Measurements from ENCODE around the gene EHD4.

Gene EHD4

DNA sequence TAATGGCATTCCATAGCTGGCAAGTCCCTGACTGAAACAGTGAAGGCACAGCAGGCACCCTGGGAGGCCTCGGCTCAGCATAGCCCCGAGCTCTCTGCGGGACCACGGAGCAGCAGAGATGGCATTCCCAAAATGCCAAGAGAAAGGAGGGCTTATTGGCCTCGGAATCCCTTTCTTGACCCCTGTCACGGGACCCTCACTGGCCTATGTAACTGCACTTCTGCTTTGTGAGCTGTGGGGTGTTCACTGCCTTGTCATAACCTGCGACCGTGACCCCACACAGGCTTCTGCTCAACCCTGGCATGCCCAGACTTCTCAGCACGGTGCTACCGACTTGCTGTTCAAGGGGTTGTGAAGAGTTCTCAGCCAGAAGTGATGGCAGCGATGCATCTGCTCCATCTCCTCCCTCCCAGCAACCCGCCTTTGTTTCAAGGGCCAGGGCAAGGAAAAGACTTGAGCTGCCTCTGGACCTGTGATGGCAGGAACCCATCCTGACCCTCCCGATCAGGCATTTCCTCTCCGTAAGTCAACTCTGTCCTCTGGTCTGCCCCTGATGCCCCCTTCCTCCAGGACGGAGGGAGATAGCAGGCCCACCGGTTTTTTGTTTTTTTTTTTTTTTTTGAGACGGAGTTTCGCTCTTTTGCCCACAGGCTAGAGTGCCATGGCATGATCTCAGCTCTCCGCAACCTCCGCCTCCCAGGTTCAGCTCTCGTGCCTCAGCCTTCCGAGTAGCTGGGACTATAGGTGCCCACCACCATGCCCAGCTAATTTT, 30.5 kb downstream of the EHD4 start:
- H3F3A ChIP-seq (ENCODE audit: insufficient read depth, low read length) = no peaks in the 10 kb centered on the region
- H3K9ac ChIP-seq (ENCODE audit: low read length) = no peak overlapping the region
- H3K4me1 ChIP-seq (ENCODE audit: low read length) = no peaks in the 10 kb centered on the region
- no peak overlapping the region for H3K4me2 ChIP-seq (ENCODE audit: low read depth, low read length)
- DNase-seq = no peak
- TF ChIP-seq EZH2phosphoT487 (IDR thresholded peaks at IDR 0.05; ENCODE audit: low read length) = no peak
- H3K27ac ChIP-seq (ENCODE audit: low read length) = no peak overlapping the region
- no peaks in the 10 kb centered on the region for H3K9me3 ChIP-seq (replicated peaks; ENCODE audit: insufficient read depth, low read length)
- no peaks in the 10 kb centered on the region for H3K27me3 ChIP-seq (replicated peaks; ENCODE audit: insufficient read depth, low read length)
- H3K9me2 ChIP-seq (replicated peaks; ENCODE audit: insufficient read depth, low read length) = no peaks in the 10 kb centered on the region
- H3K4me3 ChIP-seq (ENCODE audit: low read length) = no peak overlapping the region
- H3K79me2 ChIP-seq (ENCODE audit: low read length) = no peaks in the 10 kb centered on the region
- no peaks in the 10 kb centered on the region for H4K20me1 ChIP-seq (ENCODE audit: insufficient read depth, low read length)
- H3K36me3 ChIP-seq (replicated peaks; ENCODE audit: insufficient read depth, low read length) = no peaks in the 10 kb centered on the region
- H2AFZ ChIP-seq (ENCODE audit: low read length) = no peak overlapping the region

DNA sequence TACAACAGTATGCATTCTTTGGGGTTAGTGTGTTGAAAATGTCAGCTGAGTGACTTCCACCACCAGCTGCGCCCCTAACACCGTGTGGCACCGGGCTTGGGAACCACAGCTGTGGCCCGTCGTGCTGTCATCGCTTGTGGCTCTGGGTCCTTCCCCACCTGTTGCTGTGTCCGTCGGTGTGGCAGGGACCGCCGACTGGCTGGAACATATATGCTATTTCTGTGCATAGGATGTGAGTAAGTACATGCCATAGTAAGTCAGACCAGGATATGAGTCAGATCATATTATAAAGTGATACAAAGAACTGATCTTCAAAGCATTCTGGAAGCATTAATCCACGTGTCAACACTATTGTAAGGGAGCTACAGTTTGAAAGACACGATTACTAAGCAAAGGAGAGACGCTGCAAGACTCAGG, 31.9 kb downstream of the EHD4 start:
- Histone ChIP-seq H3K36me3 (replicated peaks; ENCODE audit: insufficient read depth, low read length) (no peaks in the 10 kb centered on the region), H3K27ac (ENCODE audit: low read length) (no peak overlapping the region), H3K79me2 (ENCODE audit: low read length) (no peaks in the 10 kb centered on the region), H3K9me2 (replicated peaks; ENCODE audit: insufficient read depth, low read length) (no peaks in the 10 kb centered on the region), H4K20me1 (ENCODE audit: insufficient read depth, low read length) (no peaks in the 10 kb centered on the region), H3K4me1 (ENCODE audit: low read length) (peaks cover 7% of the 10 kb centered on the region), H3K9ac (ENCODE audit: low read length) (no peak overlapping the region), H3K27me3 (replicated peaks; ENCODE audit: insufficient read depth, low read length) (no peaks in the 10 kb centered on the region), H2AFZ (ENCODE audit: low read length) (no peak overlapping the region), H3F3A (ENCODE audit: insufficient read depth, low read length) (0 out of 2 replicates have a peak, but pooled peaks cover 5% of the 10 kb centered on the region), H3K4me2 (ENCODE audit: low read depth, low read length) (no peak overlapping the region), H3K4me3 (ENCODE audit: low read length) (no peak overlapping the region), H3K9me3 (replicated peaks; ENCODE audit: insufficient read depth, low read length) (no peaks in the 10 kb centered on the region)
- TF ChIP-seq EZH2 (optimal IDR thresholded peaks at IDR 0.05; ENCODE audit: low read depth, low read length) (no peak), EZH2phosphoT487 (IDR thresholded peaks at IDR 0.05; ENCODE audit: low read length) (no peak)
- TF ChIP-seq, protein P1, sequence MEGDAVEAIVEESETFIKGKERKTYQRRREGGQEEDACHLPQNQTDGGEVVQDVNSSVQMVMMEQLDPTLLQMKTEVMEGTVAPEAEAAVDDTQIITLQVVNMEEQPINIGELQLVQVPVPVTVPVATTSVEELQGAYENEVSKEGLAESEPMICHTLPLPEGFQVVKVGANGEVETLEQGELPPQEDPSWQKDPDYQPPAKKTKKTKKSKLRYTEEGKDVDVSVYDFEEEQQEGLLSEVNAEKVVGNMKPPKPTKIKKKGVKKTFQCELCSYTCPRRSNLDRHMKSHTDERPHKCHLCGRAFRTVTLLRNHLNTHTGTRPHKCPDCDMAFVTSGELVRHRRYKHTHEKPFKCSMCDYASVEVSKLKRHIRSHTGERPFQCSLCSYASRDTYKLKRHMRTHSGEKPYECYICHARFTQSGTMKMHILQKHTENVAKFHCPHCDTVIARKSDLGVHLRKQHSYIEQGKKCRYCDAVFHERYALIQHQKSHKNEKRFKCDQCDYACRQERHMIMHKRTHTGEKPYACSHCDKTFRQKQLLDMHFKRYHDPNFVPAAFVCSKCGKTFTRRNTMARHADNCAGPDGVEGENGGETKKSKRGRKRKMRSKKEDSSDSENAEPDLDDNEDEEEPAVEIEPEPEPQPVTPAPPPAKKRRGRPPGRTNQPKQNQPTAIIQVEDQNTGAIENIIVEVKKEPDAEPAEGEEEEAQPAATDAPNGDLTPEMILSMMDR (IDR thresholded peaks at IDR 0.05; ENCODE audit: low read length) = no peak
- DNase-seq = no peak

DNA sequence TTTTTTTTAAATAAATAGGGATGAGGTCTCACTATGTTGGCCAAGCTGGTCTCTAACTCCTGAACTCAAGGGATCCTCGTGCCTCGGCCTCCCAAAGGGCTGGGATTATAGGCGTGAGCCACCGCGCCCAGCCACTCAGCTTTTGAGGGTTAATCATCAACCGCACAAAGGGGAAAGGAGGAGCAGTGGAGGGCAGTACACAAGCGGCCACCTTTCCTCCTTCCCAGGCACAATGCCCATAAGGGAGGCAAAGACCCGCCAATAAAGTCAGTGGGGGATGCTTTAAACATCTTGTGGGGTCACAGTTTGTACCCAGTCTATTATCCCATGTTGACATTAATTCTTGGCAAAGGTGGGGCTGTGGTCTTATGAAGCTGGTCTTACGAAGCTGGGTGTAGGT, 32.4 kb downstream of the EHD4 start:
- Histone ChIP-seq H3K9ac (ENCODE audit: low read length) (no peak overlapping the region), H3K9me3 (replicated peaks; ENCODE audit: insufficient read depth, low read length) (no peaks in the 10 kb centered on the region), H3K79me2 (ENCODE audit: low read length) (no peaks in the 10 kb centered on the region), H4K20me1 (ENCODE audit: insufficient read depth, low read length) (no peaks in the 10 kb centered on the region), H3K4me3 (ENCODE audit: low read length) (no peak overlapping the region), H3K4me2 (ENCODE audit: low read depth, low read length) (no peak overlapping the region), H3F3A (ENCODE audit: insufficient read depth, low read length) (peaks cover 9% of the 10 kb centered on the region; the same call in 1 of the 2 replicates), H3K9me2 (replicated peaks; ENCODE audit: insufficient read depth, low read length) (no peaks in the 10 kb centered on the region), H2AFZ (ENCODE audit: low read length) (no peak overlapping the region), H3K4me1 (ENCODE audit: low read length) (peaks cover 12% of the 10 kb centered on the region), H3K27ac (ENCODE audit: low read length) (no peak overlapping the region), H3K27me3 (replicated peaks; ENCODE audit: insufficient read depth, low read length) (no peaks in the 10 kb centered on the region), H3K36me3 (replicated peaks; ENCODE audit: insufficient read depth, low read length) (no peaks in the 10 kb centered on the region)
- TF ChIP-seq EZH2 (optimal IDR thresholded peaks at IDR 0.05; ENCODE audit: low read depth, low read length) = no peak
- DNase-seq = no peak

DNA sequence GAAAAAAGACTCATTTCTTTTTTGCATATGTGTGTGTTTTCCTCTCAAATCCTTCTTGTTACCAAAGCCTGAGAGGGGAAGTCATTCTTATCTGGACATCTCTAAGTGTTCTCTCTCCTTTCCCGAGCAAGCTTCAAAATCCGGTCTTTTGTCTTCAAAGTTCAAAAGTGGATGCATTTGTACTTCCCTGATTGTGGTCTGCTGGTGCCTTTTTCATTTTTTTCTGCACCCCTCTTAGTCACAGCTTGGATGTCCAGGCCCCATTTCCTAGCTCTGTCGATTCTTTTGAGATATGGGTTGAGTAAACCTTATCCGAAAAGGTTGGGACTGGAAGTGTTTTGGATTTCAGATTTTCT, 34.8 kb downstream of the EHD4 start:
- no peak overlapping the region for H3K4me2 ChIP-seq (ENCODE audit: low read depth, low read length)
- H3F3A ChIP-seq (ENCODE audit: insufficient read depth, low read length) = peaks cover 10% of the 10 kb centered on the region; the same call in 1 of the 2 replicates
- H3K27ac ChIP-seq (ENCODE audit: low read length) = no peak overlapping the region
- H3K4me3 ChIP-seq (ENCODE audit: low read length) = no peak overlapping the region
- H4K20me1 ChIP-seq (ENCODE audit: insufficient read depth, low read length) = no peaks in the 10 kb centered on the region
- no peak overlapping the region for H3K9ac ChIP-seq (ENCODE audit: low read length)
- no peak for TF ChIP-seq EZH2 (optimal IDR thresholded peaks at IDR 0.05; ENCODE audit: low read depth, low read length)
- TF ChIP-seq, protein P1 (IDR thresholded peaks at IDR 0.05; ENCODE audit: low read length) = no peak
- no peak for TF ChIP-seq EZH2phosphoT487 (IDR thresholded peaks at IDR 0.05; ENCODE audit: low read length)
- H3K9me2 ChIP-seq (replicated peaks; ENCODE audit: insufficient read depth, low read length) = no peaks in the 10 kb centered on the region
- peaks cover 3% of the 10 kb centered on the region; the same call in 1 of the 2 replicates for H3K79me2 ChIP-seq (ENCODE audit: low read length)
- no peak overlapping the region for H2AFZ ChIP-seq (ENCODE audit: low read length)
- H3K27me3 ChIP-seq (replicated peaks; ENCODE audit: insufficient read depth, low read length) = no peaks in the 10 kb centered on the region
- no peak for DNase-seq
- H3K9me3 ChIP-seq (replicated peaks; ENCODE audit: insufficient read depth, low read length) = no peaks in the 10 kb centered on the region
- peaks cover 19% of the 10 kb centered on the region for H3K4me1 ChIP-seq (ENCODE audit: low read length)
- no peaks in the 10 kb centered on the region for H3K36me3 ChIP-seq (replicated peaks; ENCODE audit: insufficient read depth, low read length)

Data from MM.1S (cell line).